ENCODE results near the gene FXYD5. TPM values are rescaled to one million over a fixed set of nuclear protein-coding genes. Genes with fewer than 3 reads are reported as not detected.

The FXYD5 gene
- total and polyA plus RNA-seq, 7 donors, result 18.5 to 102 (median 27.0) TPM

Small RNAs within 50 kb of the gene (small RNA-seq; reads per million reads assigned to genes)
- gene AC020907.2, result 0 reads per million in 3 donors

Other genes with a start within 250 kb of the FXYD5 start
- gene ZNF30, start 227.8 kb upstream of the FXYD5 start, total RNA-seq, result 1 to 10 TPM; 1.7 to 3.9 (median 1.9) TPM
- gene ZNF30, start 227.8 kb upstream of the FXYD5 start, polyA plus RNA-seq, result 1 to 10 TPM in 1 of 3 donors, under 1 TPM in 2; 0.46 to 1.8 (median 0.60) TPM
- gene ZNF792, start 190.5 kb upstream of the FXYD5 start, total RNA-seq, result 1 to 10 TPM; 3.1 to 6.4 (median 4.2) TPM
- 1 to 10 TPM; 1.4 to 3.0 (median 1.8) TPM for gene ZNF792, start 190.5 kb upstream of the FXYD5 start, polyA plus RNA-seq
- 10 to 100 TPM; 27.1 to 58.9 (median 43.0) TPM for gene GRAMD1A, start 154.4 kb upstream of the FXYD5 start, total RNA-seq
- 10 to 100 TPM in 2 of 3 donors, 1 to 10 TPM in 1; 5.1 to 41.1 (median 12.0) TPM for gene GRAMD1A, start 154.4 kb upstream of the FXYD5 start, polyA plus RNA-seq
- gene SCN1B, start 124.3 kb upstream of the FXYD5 start, total RNA-seq, result 10 to 100 TPM in 1 of 4 donors, 1 to 10 TPM in 3; 3.0 to 10.0 (median 6.6) TPM
- gene SCN1B, start 124.3 kb upstream of the FXYD5 start, polyA plus RNA-seq, result 1 to 10 TPM; 4.5 to 9.6 (median 4.9) TPM
- gene HPN, start 113.0 kb upstream of the FXYD5 start, total RNA-seq, result under 1 TPM in 3 of 4 donors, not detected in 1; 0.36 to 0.95 (median 0.66) TPM
- 1 to 10 TPM in 1 of 3 donors, under 1 TPM in 1, not detected in 1; 0.61 to 1.8 TPM for gene HPN, start 113.0 kb upstream of the FXYD5 start, polyA plus RNA-seq
- gene FXYD3, start 38.9 kb upstream of the FXYD5 start, total RNA-seq, result 10 to 100 TPM in 2 of 4 donors, 1 to 10 TPM in 2; 3.7 to 15.3 (median 8.2) TPM
- gene FXYD3, start 38.9 kb upstream of the FXYD5 start, polyA plus RNA-seq, result 1,000 to 10,000 TPM; 2,472 to 3,333 (median 2,871) TPM
- 10 to 100 TPM; 29.0 to 47.1 (median 35.1) TPM for gene LGI4, start 19.7 kb upstream of the FXYD5 start, total RNA-seq
- 10 to 100 TPM in 1 of 3 donors, 1 to 10 TPM in 2; 4.2 to 35.7 (median 9.0) TPM for gene LGI4, start 19.7 kb upstream of the FXYD5 start, polyA plus RNA-seq
- 100 to 1,000 TPM in 1 of 4 donors, 10 to 100 TPM in 3; 39.1 to 107 (median 44.6) TPM for gene FXYD1, start 15.9 kb upstream of the FXYD5 start, total RNA-seq
- 10 to 100 TPM in 2 of 3 donors, 1 to 10 TPM in 1; 6.0 to 57.7 (median 15.0) TPM for gene FXYD1, start 15.9 kb upstream of the FXYD5 start, polyA plus RNA-seq
- gene FXYD7, start 11.5 kb upstream of the FXYD5 start, total RNA-seq, result 1 to 10 TPM in 1 of 4 donors, not detected in 3; 3.3 TPM
- 1 to 10 TPM in 1 of 3 donors, not detected in 2; 1.7 TPM for gene FXYD7, start 11.5 kb upstream of the FXYD5 start, polyA plus RNA-seq
- not detected for gene FAM187B, start 74.0 kb downstream of the FXYD5 start, total RNA-seq
- not detected for gene FAM187B, start 74.0 kb downstream of the FXYD5 start, polyA plus RNA-seq
- gene LSR, start 94.3 kb downstream of the FXYD5 start, total RNA-seq, result 1 to 10 TPM in 3 of 4 donors, under 1 TPM in 1; 0.68 to 3.6 (median 2.3) TPM
- 100 to 1,000 TPM in 1 of 3 donors, 10 to 100 TPM in 2; 51.8 to 218 (median 61.9) TPM for gene LSR, start 94.3 kb downstream of the FXYD5 start, polyA plus RNA-seq
- gene USF2, start 114.2 kb downstream of the FXYD5 start, total RNA-seq, result 100 to 1,000 TPM in 3 of 4 donors, 10 to 100 TPM in 1; 76.8 to 120 (median 102) TPM
- gene USF2, start 114.2 kb downstream of the FXYD5 start, polyA plus RNA-seq, result 10 to 100 TPM; 72.8 to 98.3 (median 76.3) TPM
- 1 to 10 TPM in 1 of 4 donors, not detected in 3; 3.1 TPM for gene HAMP, start 127.8 kb downstream of the FXYD5 start, total RNA-seq
- gene HAMP, start 127.8 kb downstream of the FXYD5 start, polyA plus RNA-seq, result under 1 TPM; under 0.01 to 0.92 (median 0.61) TPM
- 1 to 10 TPM in 1 of 4 donors, not detected in 3; 6.1 TPM for gene MAG, start 137.4 kb downstream of the FXYD5 start, total RNA-seq
- under 1 TPM in 1 of 3 donors, not detected in 2; 0.06 TPM for gene MAG, start 137.4 kb downstream of the FXYD5 start, polyA plus RNA-seq
- gene CD22, start 174.5 kb downstream of the FXYD5 start, total RNA-seq, result 1 to 10 TPM; 1.2 to 4.8 (median 2.7) TPM
- gene CD22, start 174.5 kb downstream of the FXYD5 start, polyA plus RNA-seq, result 100 to 1,000 TPM in 1 of 3 donors, 1 to 10 TPM in 1, under 1 TPM in 1; 0.69 to 107 (median 4.8) TPM
- gene FFAR1, start 193.2 kb downstream of the FXYD5 start, total RNA-seq, result not detected
- under 1 TPM in 1 of 3 donors, not detected in 2; 0.06 TPM for gene FFAR1, start 193.2 kb downstream of the FXYD5 start, polyA plus RNA-seq
- 1 to 10 TPM; 1.1 to 1.9 (median 1.5) TPM for gene FFAR3, start 203.7 kb downstream of the FXYD5 start, total RNA-seq
- gene FFAR3, start 203.7 kb downstream of the FXYD5 start, polyA plus RNA-seq, result under 1 TPM in 1 of 3 donors, not detected in 2; 0.67 TPM
- gene GPR42, start 216.3 kb downstream of the FXYD5 start, total RNA-seq, result under 1 TPM in 3 of 4 donors, not detected in 1; 0.27 to 0.83 (median 0.36) TPM
- gene GPR42, start 216.3 kb downstream of the FXYD5 start, polyA plus RNA-seq, result under 1 TPM in 1 of 3 donors, not detected in 2; 0.17 TPM